SKM-1 treated with dmso at 0.1 percent for 144 hours (cell line): ENCODE measurements around the gene GSTT2B.
"Not testable (repeated sequence)": the region's sequence is repeated elsewhere in the genome, so short reads cannot be mapped to it uniquely, and the experiment has no call there.

Experiments
- DNase-seq: peaks from one replicate; lab custom pipeline; 2025; ENCODE audit not compliant: unreplicated experiment; lab: John Stamatoyannopoulos, UW

GSTT2B gene

DNA sequence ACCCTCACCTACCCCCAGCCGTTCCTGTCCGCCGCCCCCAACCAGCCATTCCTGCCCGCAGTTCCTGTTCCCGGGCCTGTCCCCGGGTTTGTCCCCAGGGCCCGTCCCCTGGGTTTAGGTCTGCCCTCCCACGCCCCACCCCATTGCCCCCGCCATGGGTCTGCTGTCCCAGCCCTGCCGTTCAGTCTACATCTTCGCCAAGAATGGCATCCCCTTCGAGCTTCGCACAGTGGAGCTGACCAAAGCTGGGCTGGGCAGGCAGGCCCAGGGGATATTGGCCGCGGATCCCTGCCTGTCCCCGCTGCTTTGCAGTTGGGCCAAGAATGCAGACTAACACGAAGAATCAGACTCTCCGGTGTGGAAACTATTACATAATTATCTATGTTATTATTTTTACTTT is 11.2 kb downstream of the GSTT2B start:
- not testable (repeated sequence) for DNase-seq

DNA sequence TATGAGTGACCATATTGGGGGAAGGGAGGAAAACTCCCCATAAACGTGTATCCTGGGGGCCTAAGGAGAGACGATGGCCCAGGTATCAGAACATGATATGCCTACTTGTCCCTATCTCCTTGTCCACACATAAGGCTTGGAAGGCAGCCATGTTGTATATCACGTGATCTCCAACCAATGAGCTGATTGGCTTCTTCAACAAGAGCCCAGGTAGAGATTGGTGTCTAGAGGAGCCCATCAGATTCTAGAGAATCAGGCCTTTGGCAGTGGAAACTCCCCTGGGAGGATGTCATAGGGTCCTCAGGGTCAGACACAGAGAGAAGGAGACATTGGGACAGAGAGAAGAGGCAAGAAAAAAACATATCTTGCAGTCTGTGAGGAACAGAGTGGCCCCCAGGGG is 13.6 kb downstream of the GSTT2B start:
- not testable (repeated sequence) for DNase-seq

DNA sequence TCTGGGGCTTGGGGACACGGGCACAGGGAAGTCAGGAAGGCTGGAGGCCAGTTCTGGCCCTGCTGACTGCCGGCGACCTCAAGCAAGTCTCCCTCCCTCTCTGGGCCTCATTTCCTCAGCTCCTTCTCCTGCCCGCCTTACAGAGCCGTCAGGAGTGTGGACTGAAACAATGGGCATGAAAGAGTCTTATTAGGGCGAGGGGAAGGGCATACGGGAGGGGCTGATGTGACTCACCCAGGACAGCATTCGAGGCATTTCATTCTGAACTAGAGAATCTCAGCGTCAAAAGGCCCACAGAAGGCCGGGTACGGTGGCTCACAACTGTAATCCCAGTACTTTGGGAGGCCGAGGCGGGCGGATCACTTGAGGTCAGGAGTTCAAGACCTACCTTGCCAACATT is 20.8 kb downstream of the GSTT2B start:
- DNase-seq, result not testable (repeated sequence)

DNA sequence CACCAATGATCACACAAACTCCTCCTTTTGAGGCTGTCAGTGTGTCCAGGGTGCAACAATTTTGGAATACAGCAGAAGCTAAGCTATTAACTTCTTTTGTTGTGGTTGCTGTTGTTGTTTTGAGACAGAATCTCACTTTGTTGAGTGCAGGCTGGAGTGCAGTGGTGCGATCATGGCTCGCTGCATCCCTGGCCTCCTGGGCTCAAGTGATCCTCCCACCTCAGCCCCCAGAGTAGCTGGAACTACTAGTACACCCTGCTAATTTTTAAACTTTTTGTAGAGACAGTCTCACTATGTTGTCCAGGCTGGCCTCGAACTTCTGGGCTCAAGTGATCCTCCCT is 22.0 kb downstream of the GSTT2B start:
- no peak for DNase-seq

DNA sequence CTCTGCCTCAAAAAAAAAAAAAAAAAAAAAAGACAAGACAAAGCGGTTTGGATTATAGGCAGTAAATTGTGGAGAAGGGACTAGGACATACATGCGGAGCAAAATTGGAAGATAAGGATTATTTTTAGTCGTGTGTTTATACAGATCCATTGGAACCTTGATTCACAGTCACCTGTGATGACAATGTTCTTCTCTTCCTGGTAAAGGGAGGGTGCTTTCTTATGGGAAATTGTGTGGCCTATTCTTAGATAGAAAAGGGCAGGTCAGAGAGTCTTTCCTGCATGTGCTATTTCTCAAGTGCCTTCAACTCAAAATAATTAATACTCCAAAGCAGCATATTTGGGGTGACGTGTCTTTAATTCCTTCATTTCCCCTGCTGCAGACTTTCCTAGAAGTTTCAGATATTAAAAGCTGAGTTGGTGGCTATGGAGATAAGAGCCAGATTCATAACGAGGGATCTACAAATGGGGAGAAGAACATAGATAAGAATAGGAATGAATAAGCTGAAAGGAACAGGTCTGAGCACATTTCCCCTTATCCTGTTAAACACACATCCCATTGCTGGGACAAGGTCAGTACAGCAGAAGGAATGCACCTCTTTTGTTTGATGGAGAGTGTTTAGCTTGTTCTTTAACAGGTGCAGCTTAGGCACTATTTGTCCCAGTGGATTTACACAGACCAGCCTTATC is 22.5 kb downstream of the GSTT2B start:
- DNase-seq, result no peak

DNA sequence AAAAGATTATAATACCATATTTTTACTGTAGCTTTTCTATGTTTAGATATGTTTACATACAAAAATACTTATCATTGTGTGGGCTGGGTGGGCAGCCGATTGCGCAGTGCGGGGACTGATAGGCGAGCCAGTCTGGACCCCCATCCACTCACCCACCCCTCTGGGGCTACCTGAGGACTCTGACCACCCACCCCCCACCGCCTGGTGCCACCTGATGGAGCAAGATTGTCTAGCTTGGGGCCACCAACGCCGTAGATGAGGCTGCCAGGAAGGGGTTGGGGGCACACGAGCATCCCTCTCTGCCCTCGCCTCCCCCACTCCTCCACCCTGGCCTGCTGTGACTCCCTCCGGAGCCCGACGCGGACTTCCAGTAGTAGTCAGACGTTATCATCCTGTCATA is 34.4 kb downstream of the GSTT2B start:
- DNase-seq, result no peak

DNA sequence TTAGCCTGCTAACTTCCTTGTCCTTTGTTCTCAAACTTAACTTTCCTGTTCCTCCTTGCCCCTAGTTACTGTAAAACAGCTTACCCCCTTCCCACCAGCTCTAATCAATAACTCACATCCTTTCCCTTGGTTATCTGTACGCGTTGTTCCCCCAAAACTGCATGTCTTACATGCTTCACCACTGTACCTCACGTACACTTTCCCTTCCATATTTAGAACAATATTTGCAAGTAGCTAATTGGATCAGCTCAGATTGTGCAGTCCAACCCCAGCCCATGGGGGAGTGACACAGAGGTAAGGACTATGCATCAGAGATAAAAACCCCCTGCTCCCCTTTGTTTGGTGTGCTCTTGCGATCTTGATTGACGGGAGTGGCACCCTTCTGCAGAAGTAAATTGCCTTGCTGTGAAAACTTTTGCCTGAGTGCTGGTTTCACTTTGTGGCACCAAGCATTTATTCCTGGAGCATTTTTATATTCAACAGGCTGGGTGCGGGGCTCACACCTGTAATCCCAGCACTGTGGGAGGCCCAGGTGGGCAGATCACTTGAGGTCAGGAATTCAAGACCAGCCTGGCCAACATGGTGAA is 35.9 kb downstream of the GSTT2B start:
- DNase-seq, result no peak

DNA sequence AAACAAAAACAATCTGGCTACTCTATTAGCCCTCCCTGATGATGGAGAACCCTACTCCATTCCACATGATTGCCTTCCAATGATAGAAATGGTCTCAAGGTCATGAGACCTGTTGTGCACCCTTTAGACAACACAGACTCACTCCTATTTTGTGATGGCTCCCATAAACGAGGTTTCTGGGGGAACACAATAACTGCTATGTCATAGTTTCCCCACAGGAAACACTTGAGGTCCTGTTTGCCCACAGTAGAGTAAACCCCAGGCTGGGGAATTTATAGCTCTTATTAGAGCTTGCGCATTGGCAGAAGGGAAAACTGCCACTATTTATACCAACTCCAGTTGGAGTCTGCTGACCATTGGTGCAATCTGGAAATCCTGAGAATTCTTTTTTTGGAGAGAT is 38.1 kb downstream of the GSTT2B start:
- DNase-seq, result no peak

DNA sequence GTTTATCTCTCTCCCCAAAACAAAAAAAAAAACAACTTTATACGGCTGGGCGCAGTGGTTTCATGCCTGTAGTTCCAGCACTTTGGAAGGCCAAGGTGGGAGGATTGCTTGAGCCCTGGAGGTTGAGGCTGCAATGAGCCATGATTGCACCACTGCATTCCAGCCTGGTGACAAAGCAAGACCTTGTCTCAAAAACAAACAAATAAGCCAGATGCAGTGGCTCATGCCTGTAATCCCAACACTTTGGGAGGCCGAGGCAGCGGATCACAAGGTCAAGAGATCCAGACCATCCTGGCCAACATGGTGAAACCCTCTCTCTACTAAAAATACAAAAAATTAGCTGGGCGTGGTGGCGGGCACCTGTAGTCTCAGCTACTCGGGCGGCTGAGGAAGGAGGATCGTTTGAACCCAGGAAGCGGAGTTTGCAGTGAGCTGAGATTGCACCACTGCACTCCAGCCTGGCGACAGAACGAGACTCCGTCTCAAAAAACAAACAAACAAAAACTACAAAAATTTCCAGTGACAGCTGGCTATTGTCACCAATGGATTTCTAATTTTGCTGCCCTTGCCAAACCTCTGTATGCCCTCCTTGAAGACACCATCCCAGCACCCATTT is 39.3 kb downstream of the GSTT2B start:
- not testable (repeated sequence) for DNase-seq

DNA sequence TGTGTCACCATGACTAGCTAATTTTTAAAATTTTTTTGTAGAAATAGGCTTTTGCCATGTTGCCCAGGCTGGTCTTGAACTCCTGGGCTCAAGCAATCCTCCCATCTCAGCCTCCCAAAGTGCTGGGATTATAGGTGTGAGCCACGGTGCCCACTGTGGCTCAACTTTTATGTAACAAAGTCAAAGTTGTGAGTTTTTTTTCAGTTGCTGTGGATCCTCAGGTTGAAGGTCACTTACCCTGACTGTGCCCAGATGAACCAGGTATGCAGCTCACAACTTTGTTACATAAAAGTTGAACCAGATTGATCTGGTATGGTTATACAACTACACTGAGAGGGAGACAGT is 40.8 kb downstream of the GSTT2B start:
- DNase-seq, result not testable (repeated sequence)

DNA sequence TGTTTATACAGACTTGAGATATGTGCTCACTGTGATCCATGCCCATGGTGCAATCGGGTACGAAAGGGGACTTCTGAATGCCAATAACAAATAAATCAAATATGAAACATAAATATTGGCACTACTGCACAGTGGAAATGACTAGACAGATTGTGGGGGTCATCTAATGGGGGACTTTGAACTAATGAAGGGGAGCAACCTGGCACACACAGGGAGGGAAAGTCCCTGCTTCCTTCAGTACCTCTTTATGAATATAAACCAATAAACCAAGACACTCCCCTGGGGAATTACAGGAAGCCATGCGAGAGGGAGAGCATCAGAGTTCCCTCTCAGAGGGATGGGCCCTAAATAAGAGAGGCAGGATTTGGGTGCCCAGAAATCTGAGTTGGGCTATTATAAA is 45.7 kb downstream of the GSTT2B start:
- no peak for DNase-seq

DNA sequence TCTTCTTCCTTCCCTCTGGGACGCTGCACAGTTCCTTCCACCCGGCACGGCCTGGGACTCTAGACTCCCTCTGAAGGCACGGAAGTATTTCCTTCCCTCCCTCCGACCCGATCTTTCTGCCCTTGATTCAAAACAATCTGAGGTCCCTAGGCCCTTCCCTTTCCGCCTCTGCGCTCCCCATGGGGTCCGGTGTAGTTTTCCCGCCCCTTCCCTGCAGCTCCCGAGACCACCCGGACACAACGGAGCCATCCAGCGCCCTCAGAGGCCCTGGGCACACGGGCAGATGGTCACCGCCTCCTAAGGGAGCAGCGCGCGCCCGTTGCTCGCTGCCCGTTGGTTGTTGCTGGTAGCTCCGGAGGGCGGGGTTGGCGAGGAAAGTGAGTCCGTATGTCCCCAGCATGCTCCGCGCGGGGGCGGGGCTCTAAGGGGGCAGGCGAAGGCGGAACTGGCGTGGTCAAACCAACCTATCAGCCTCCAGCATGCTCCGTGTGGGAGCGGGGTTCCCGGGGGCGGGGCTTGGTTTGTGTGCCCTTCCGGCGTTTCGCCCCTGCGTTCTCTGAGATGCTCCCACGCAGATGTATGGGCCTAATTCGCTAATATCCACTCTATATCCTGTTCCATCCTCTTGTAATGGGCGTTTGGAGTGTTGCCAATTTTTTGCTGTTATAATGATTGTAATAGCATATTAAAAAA is 47.2 kb downstream of the GSTT2B start:
- peak; percentile 96 for DNase-seq

DNA sequence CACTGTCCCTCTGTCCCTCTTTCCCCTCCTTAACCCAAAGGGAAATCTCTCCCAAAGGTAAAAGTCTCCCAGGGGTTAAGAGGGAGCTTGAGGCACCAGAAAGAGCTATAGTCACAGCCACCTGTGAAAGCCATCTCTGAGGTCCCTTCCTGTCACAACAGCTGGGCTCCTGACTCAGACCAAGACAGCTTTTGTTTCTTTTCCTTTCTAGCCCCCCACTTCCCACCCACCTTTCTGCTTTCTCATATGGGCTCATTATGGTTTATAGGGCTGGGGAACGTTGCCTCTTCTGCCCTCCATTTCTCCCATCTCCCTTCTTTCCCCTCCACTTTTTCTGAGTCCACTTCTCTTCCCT is 47.7 kb downstream of the GSTT2B start:
- no peak for DNase-seq

DNA sequence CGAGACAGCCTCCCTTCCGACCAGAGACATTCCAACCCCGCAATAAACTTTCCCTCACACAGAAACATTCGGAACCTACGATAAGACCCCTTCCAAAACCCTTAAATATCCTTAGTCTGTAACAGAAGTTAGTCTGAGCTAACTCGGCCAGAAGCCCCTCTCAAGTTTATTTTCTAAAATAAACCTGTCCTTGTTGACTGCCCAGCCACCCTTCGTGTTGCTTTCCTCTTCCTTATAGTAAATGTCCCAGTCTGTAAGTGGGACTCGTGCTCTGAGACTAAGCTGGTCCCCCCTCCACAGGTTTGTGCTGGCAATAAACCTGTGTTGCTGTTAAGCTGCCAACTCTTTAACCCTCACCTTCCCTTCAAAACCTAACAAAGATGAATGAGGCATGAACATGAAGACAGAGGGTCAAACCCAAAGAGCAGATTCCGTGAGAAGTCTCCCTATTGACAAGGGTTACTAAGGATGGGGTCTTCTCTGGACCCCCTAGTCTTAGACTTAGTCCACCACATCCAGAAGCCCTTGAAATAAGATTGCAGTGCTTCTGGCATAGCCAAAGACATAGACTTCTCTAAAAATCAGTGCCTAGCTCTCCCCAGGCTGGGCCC is 48.6 kb downstream of the GSTT2B start:
- DNase-seq, result no peak

DNA sequence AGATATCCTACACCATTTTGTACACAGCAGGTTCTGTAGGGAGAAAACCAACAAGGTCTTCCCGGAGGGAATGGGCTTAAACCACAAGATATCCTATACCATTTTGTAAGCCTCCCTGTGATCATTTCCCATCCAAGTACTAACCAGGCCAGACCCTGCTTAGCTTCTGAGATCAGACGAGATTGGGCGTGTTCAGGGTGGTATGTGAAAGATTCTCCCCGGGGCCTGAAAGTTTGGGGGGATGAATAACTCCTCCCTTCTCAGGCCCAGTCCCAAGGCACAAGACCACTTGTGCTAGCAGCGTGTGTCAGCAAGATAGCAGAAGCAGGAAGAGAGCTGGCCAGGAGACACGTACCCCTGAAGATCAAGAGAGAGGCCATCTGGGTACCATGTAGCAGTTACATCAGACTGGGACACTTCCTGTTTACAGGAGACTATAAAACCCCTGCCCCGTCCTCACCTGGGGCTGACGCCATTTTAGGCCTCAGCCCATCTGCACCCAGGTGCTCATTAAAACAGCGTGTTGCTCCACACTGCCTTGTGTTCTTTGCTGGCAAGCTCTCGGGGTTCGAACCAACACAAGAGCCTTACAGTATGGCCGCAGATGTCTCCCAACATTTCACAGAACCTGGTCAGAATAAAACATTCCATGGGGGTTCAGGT is 49.5 kb downstream of the GSTT2B start:
- no peak for DNase-seq

DNA sequence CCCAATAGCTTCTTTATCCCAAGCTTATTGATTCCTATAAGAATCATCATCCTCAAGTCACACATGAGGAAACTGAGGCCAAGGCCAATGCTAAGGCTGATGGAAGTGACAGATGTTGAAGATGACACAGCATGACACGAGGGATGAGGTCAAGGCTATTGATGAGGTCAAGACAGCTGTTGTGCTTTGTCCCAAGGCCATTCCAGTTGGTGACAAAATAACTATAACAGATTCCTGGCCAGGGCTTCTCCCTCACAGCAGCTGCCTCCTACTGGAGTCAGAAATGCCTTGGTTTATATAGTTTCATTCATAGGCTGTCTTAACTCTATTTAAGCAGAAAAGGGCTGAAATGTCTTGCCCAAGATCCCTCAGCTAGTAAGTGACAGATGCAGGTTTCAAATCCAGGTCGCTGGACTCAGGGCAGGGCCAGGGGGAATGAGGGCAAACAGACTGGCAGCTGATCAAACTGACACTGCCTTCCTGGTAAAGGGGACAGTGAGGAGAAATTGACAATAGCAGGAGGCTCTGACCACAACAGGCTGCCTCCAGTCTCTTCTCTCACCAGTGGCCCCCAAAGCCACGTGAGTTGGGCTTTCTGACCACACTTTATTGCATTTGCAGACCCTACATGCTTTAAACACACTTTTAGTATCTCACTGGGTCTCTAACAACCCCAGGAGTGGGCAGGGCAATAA is 50.4 kb downstream of the GSTT2B start:
- DNase-seq, result no peak

DNA sequence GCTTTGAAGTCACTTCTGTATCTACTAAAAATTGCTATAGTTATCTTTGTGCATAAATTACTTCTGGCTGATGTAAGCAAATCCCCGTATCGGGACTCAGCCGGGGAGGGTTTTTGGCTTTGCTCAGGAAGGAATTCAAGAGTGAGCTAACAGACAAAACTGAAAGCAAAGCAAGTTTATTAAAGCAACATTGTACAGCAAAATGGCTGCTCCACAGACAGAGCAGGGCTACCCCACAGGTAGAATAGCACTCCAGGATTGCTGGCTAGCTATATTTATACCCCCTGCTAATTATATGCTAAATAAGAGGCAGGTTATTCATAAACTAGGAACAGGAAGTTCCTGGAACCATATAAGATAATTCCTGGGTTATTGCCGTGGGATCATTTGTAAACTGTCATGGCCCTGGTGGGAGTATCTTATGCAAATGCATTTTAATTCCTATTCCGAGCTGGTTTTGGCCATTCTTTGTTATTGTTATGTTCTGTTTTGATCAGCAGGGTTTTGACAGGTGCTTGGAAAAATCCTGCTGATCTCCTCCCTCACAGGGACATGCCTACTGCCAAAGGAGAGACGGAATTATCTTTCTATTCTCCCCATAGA is 51.6 kb downstream of the GSTT2B start:
- DNase-seq, result no peak

DNA sequence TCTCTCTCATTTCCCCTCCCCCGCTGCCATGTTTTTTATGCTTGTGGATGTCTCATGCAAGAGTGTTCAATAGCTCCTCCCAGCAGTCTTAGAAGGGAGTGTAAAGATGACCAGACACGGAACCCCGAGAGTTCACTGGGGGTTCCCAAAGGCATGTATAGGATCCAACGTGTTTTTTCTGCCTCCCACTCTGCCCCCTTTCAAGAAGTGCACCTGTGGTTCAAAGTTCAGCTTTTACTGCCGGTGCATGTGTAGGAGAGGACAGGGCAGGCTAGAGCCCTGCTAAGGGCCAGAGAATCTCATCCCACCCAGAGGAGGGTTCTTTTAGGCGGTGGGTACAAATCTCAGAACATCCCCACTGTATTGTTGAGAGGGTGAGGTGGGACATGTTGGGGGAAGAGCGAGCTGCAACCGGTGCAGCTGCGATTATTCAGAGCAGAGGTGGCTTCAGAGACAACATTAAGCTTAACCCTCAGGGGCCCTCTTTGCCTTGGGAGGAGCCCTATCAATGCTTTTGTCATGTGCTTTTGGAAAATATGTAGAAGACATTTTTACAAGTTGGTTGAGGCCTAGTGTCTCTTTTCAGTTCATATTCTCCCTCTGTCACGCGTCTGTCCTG is 52.3 kb downstream of the GSTT2B start:
- DNase-seq, result no peak

DNA sequence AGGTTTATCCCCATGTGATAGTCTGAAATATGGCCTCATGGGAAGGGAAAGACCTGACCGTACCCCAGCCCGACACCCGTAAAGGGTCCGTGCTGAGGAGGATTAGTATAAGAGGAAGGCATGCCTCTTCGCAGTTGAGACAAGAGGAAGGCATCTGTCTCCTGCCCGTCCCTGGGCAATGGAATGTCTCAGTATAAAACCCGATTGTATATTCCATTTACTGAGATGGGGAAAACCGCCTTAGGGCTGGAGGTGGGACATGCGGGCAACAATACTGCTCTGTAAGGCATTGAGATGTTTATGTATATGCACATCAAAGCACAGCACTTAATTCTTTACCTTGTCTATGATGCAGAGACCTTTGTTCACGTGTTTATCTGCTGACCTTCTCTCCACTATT is 53.6 kb downstream of the GSTT2B start:
- not testable (repeated sequence) for DNase-seq
